ENCODE measurements around the gene FNDC1. TPM values are rescaled to one million over a fixed set of nuclear protein-coding genes. Genes with fewer than 3 reads are reported as not detected.

Gene FNDC1
- total RNA-seq, 6 experiments from 2014 or later, result 0.02 to 2.7 (median 0.85) TPM

- Histone ChIP-seq H3K4me1 (peaks cover 0 to 19% (median 3%) of the 10 kb centered on the region in 4 donors), H3K9me3 (no peaks in the 10 kb centered on the region), H3K27me3 (no peaks in the 10 kb centered on the region), H3K4me3 (no peak overlapping the region), H3K36me3 (no peaks in the 10 kb centered on the region), H3K27ac (no peak overlapping the region)
- ATAC-seq, result no peak
- DNase-seq, result no peak
- intact Hi-C loops (cut with DNase I), result loop anchor here in 1 of 2 donors (5.0 kb wide), 1 partner anchor 217 kb away; no protein-coding TSS in a partner anchor
- 82% methylated on average over 3 of the region's 3 CpGs for WGBS (ENCODE audit: insufficient coverage, low coverage, low lambda C conversion rate, missing lambda C conversion rate)
- TF ChIP-seq CTCF (IDR thresholded peaks at IDR 0.05) (no peak), POLR2A (IDR thresholded peaks at IDR 0.05) (no peak)
Measured at GRCh38 chr6:159250633-159251032, 81.4 kb downstream of the FNDC1 start.

DNA sequence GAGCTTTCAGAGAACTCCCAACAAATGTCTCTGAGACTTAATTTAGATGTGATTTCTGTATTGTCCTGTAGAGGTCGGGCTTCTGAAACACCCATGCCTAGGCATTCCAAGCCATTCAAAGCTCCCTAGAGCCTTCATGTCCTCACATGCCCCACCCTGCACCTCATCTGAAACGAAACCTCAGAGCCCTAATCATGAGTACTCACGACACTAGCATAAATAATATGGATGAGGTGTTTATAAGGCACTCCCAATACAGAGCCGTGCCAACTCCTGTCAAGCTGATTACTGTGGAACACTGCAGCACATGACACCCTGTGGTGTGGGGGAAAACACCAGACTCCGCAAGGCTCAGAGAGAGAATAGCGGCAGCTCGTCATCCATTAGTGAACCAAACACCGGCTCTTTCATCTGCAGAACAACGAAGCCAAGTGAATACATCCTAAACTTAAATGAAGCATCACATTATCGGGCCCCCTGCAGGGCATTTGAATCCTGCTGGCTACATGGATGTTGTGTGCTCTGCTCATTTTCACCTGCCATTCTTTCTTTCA, 83.8 kb downstream of the FNDC1 start:
- TF ChIP-seq CTCF (IDR thresholded peaks at IDR 0.05) (peak; percentile 54 to 66 (median 64)), POLR2A (IDR thresholded peaks at IDR 0.05) (no peak)

GRCh38 chr6:159254186-159254585, 85.0 kb downstream of the FNDC1 start:
- no peak for TF ChIP-seq CTCF (IDR thresholded peaks at IDR 0.05)
- no peak for TF ChIP-seq POLR2A (IDR thresholded peaks at IDR 0.05)
- intact Hi-C loops (cut with DNase I), result loop anchor here in 1 of 2 donors (5.0 kb wide), 1 partner anchor 213 kb away; no protein-coding TSS in a partner anchor
- Histone ChIP-seq H3K4me1 (peaks cover 0 to 38% (median 9%) of the 10 kb centered on the region in 4 donors), H3K27ac (no peak overlapping the region), H3K27me3 (no peaks in the 10 kb centered on the region), H3K9me3 (no peaks in the 10 kb centered on the region), H3K4me3 (no peak overlapping the region), H3K36me3 (no peaks in the 10 kb centered on the region)
- no peak for ATAC-seq
- WGBS (ENCODE audit: insufficient coverage, low coverage, low lambda C conversion rate, missing lambda C conversion rate), result 46% methylated on average over 2 of the region's 2 CpGs
- DNase-seq, result no peak

More for the DNA sequence above, 83.8 kb downstream of the FNDC1 start:
- peaks cover 0 to 32% (median 9%) of the 10 kb centered on the region in 4 donors for H3K4me1 ChIP-seq
- no peak for DNase-seq
- ATAC-seq, result peak; percentile 48 to 65 (median 60)
- WGBS (ENCODE audit: insufficient coverage, low coverage, low lambda C conversion rate, missing lambda C conversion rate), result 25% methylated on average over 4 of the region's 10 CpGs
- H3K27me3 ChIP-seq, result no peaks in the 10 kb centered on the region
- H3K4me3 ChIP-seq, result no peak overlapping the region
- H3K36me3 ChIP-seq, result no peaks in the 10 kb centered on the region
- intact Hi-C loops (cut with DNase I), result loop anchor here in 1 of 2 donors (5.0 kb wide), 1 partner anchor 214 kb away; no protein-coding TSS in a partner anchor
- H3K27ac ChIP-seq, result no peak overlapping the region
- no peaks in the 10 kb centered on the region for H3K9me3 ChIP-seq

DNA sequence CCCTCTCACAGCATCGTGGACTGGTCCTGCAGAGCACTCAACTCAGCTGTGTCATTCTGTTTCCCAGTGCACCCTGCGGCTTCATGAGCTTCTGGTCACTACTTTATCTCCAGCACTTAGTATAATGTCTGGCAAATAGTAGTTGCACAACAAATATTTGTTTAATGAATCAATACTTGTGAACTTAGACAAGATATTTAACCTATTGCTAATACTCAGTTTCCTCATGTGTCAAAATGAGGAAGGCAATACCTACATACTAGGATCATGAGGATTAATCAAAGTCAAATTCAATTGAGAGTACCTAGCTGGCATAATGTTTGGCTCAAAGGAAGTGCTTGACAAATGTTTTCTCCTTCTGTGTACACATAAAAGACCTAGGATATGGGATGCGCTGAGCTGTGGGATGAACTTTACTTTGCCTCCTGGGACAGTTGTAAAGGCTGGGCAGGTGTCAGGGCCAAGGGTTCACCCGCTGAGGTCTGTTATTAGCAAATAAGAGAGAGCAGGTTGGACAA, 86.3 kb downstream of the FNDC1 start:
- H3K4me3 ChIP-seq, result peak overlapping the region in 1 of 3 donors; percentile 30
- peak overlapping the region in 1 of 3 donors; percentile 64 for H3K27ac ChIP-seq
- ATAC-seq, result peak; percentile 88 to 92 (median 90)
- intact Hi-C loops (cut with DNase I), result no loop called here
- whole genome bisulfite sequencing (ENCODE audit: insufficient coverage, low coverage, low lambda C conversion rate, missing lambda C conversion rate), result 10% methylated on average over 3 of the region's 4 CpGs
- DNase-seq, result peak; percentile 51 to 83 (median 77)
- H3K27me3 ChIP-seq, result no peaks in the 10 kb centered on the region
- peaks cover 0 to 51% (median 9%) of the 10 kb centered on the region in 4 donors for H3K4me1 ChIP-seq
- H3K36me3 ChIP-seq, result no peaks in the 10 kb centered on the region
- no peak for TF ChIP-seq CTCF (IDR thresholded peaks at IDR 0.05)
- TF ChIP-seq POLR2A (IDR thresholded peaks at IDR 0.05), result no peak
- H3K9me3 ChIP-seq, result no peaks in the 10 kb centered on the region
